ENCODE results near the gene DNER.

Gene DNER

GRCh38 chr2:229474125-229474524 lies 240.2 kb downstream of the DNER start:
- H2AFZ ChIP-seq (ENCODE audit: low read length): no peak overlapping the region
- no peaks in the 10 kb centered on the region for H3K36me3 ChIP-seq (ENCODE audit: insufficient read depth, low read length)
- no peaks in the 10 kb centered on the region for H3K4me1 ChIP-seq (ENCODE audit: insufficient read depth, low read length, poor library complexity, severe bottlenecking)
- no peak overlapping the region for H3K4me3 ChIP-seq (ENCODE audit: low read length, poor library complexity, severe bottlenecking)
- H3K9me3 ChIP-seq (ENCODE audit: insufficient read depth, low read depth, low read length): no peaks in the 10 kb centered on the region
- no peak for TF ChIP-seq CTCF (conservative IDR thresholded peaks at IDR 0.05; ENCODE audit: low read length)
- H3F3A ChIP-seq (ENCODE audit: low read depth): no peaks in the 10 kb centered on the region
- no peaks in the 10 kb centered on the region for H4K20me1 ChIP-seq (ENCODE audit: insufficient read depth, low read length, poor library complexity, severe bottlenecking)
- no peaks in the 10 kb centered on the region for H3K79me2 ChIP-seq (ENCODE audit: insufficient read depth, low read length)
- H3K9me2 ChIP-seq (replicated peaks; ENCODE audit: low read depth, low read length): no peaks in the 10 kb centered on the region
- no peak overlapping the region for H3K4me2 ChIP-seq (ENCODE audit: low read depth, low read length, poor library complexity, severe bottlenecking)
- H3K9ac ChIP-seq (ENCODE audit: low read depth, low read length, poor library complexity, severe bottlenecking): no peak overlapping the region
- no peaks in the 10 kb centered on the region for H3K27me3 ChIP-seq (ENCODE audit: insufficient read depth, low read length, poor library complexity, severe bottlenecking)

GRCh38 chr2:229470781-229471180 lies 243.6 kb downstream of the DNER start:
- no peaks in the 10 kb centered on the region for H3K36me3 ChIP-seq (ENCODE audit: insufficient read depth, low read length)
- no peak overlapping the region for H3K9ac ChIP-seq (ENCODE audit: low read depth, low read length, poor library complexity, severe bottlenecking)
- H3K4me2 ChIP-seq (ENCODE audit: low read depth, low read length, poor library complexity, severe bottlenecking): no peak overlapping the region
- no peaks in the 10 kb centered on the region for H3F3A ChIP-seq (ENCODE audit: low read depth)
- H3K79me2 ChIP-seq (ENCODE audit: insufficient read depth, low read length): no peaks in the 10 kb centered on the region
- H3K9me2 ChIP-seq (replicated peaks; ENCODE audit: low read depth, low read length): no peaks in the 10 kb centered on the region
- no peaks in the 10 kb centered on the region for H3K27me3 ChIP-seq (ENCODE audit: insufficient read depth, low read length, poor library complexity, severe bottlenecking)
- no peaks in the 10 kb centered on the region for H3K9me3 ChIP-seq (ENCODE audit: insufficient read depth, low read depth, low read length)
- H3K4me3 ChIP-seq (ENCODE audit: low read length, poor library complexity, severe bottlenecking): no peak overlapping the region
- no peak overlapping the region for H2AFZ ChIP-seq (ENCODE audit: low read length)
- TF ChIP-seq EZH2phosphoT487 (IDR thresholded peaks at IDR 0.05; ENCODE audit: borderline replicate concordance): no peak
- no peak for TF ChIP-seq CTCF (conservative IDR thresholded peaks at IDR 0.05; ENCODE audit: low read length)
- H4K20me1 ChIP-seq (ENCODE audit: insufficient read depth, low read length, poor library complexity, severe bottlenecking): no peaks in the 10 kb centered on the region
- H3K4me1 ChIP-seq (ENCODE audit: insufficient read depth, low read length, poor library complexity, severe bottlenecking): no peaks in the 10 kb centered on the region

- TF ChIP-seq EZH2phosphoT487 (IDR thresholded peaks at IDR 0.05; ENCODE audit: borderline replicate concordance): no peak
- TF ChIP-seq CTCF (conservative IDR thresholded peaks at IDR 0.05; ENCODE audit: low read length): no peak
- Histone ChIP-seq H3K36me3 (ENCODE audit: insufficient read depth, low read length) (no peaks in the 10 kb centered on the region), H3K9me3 (ENCODE audit: insufficient read depth, low read depth, low read length) (no peaks in the 10 kb centered on the region), H3K4me2 (ENCODE audit: low read depth, low read length, poor library complexity, severe bottlenecking) (no peak overlapping the region), H3K9ac (ENCODE audit: low read depth, low read length, poor library complexity, severe bottlenecking) (no peak overlapping the region), H3K4me3 (ENCODE audit: low read length, poor library complexity, severe bottlenecking) (no peak overlapping the region), H3K27me3 (ENCODE audit: insufficient read depth, low read length, poor library complexity, severe bottlenecking) (no peaks in the 10 kb centered on the region), H2AFZ (ENCODE audit: low read length) (no peak overlapping the region), H3K79me2 (ENCODE audit: insufficient read depth, low read length) (no peaks in the 10 kb centered on the region), H4K20me1 (ENCODE audit: insufficient read depth, low read length, poor library complexity, severe bottlenecking) (no peaks in the 10 kb centered on the region), H3K9me2 (replicated peaks; ENCODE audit: low read depth, low read length) (no peaks in the 10 kb centered on the region), H3F3A (ENCODE audit: low read depth) (no peaks in the 10 kb centered on the region), H3K4me1 (ENCODE audit: insufficient read depth, low read length, poor library complexity, severe bottlenecking) (no peaks in the 10 kb centered on the region)
These were observed 246.6 kb downstream of the DNER start for GRCh38 chr2:229467783-229468182.

Data from Loucy (cell line).